Sigmoid colon (tissue), 7 donors: Measurements from ENCODE around the gene LTBR. TPM values are rescaled to one million over a fixed set of nuclear protein-coding genes. Genes with fewer than 3 reads are reported as not detected.
A peak's percentile ranks its signal among the peaks of the same experiment; 100 is the strongest.

Experiments
- DNase-seq: peaks from one replicate; pipeline ENCODE4 v3.0.0-alpha.2; 2019
- H3K27ac ChIP-seq, 4 donors: fragments of 200-600 bp; sonication (generic); one replicate each; pipeline ENCODE4 v1.5.1; 2016 to 2019; ENCODE audit warnings: mild to moderate bottlenecking in 1 of 4
- H3K27me3 ChIP-seq, 3 donors: fragments of 200-600 bp; sonication (generic); one replicate each; pipeline ENCODE4 v1.5.1; 2019; ENCODE audit warnings: mild to moderate bottlenecking in 1 of 3
- H3K36me3 ChIP-seq, 4 donors: fragments of 200-600 bp; sonication (generic); one replicate each; pipeline ENCODE4 v1.5.1; 2016 to 2019
- H3K4me1 ChIP-seq, 4 donors: fragments of 200-600 bp; sonication (generic); one replicate each; pipeline ENCODE4 v1.5.1; 2017 to 2019
- H3K4me3 ChIP-seq, 4 donors: fragments of 200-600 bp; sonication (generic); one replicate each; pipeline ENCODE4 v1.5.1; 2017 to 2019; ENCODE audit warnings: mild to moderate bottlenecking in 2 of 4, moderate library complexity in 1 of 4
- H3K9me3 ChIP-seq, 4 donors: fragments of 200-600 bp in 3 of 4; sonication (generic) in 3 of 4; one replicate each; pipeline versions ENCODE4 v1.5.1 to v1.6.1; 2013 to 2019
- EP300 ChIP-seq, 4 donors: sonication (generic); formaldehyde crosslinking; IDR thresholded peaks; one replicate each; pipeline ENCODE4 v1.6.1; 2017; ENCODE audit warnings: antibody characterized with exemption in 4 of 4
- POLR2A ChIP-seq, 2 donors: fragments of 450-650 bp; IDR thresholded peaks; one replicate each; pipeline ENCODE4 v1.6.1; 2016; ENCODE audit warnings: antibody characterized with exemption in 2 of 2, mild to moderate bottlenecking in 2 of 2, moderate library complexity in 2 of 2
- POLR2AphosphoS5 ChIP-seq, 4 donors: sonication (generic); formaldehyde crosslinking; IDR thresholded peaks; one replicate each; pipeline ENCODE4 v1.6.1; 2017; ENCODE audit warnings: antibody characterized with exemption in 4 of 4
- WGBS, 2 donors: extraction: QIAGEN DNeasy Blood & Tissue Kit; methylation state at CpG; one replicate each; pipeline ENCODE4 v1.1.7; 2013; 5-methylcytosine and 5-hydroxymethylcytosine counted together
- intact Hi-C: fragments of 100-400 bp; cut with DNase I; formaldehyde crosslinking; loops from one replicate; pipeline ENCODE4 v1.15.1; 2023
- polyA plus RNA-seq, 3 donors: library from polyadenylated mRNA; stranded (reverse); fragments of 200-250 nt; gene quantifications; one replicate each; pipeline ENCODE4 v1.2.3, GENCODE V29; 2013
- total RNA-seq, 4 donors: library from RNA; depleted of rRNA; stranded (reverse); fragments of >200 nt; gene quantifications; one replicate each; pipeline ENCODE4 v1.1.0, GENCODE V29; 2016
- TF ChIP-seq, protein P1 (sequence below), 4 experiments: fragments of 450-650 bp in 3 of 4; fragments of 200-600 bp in 1 of 4; IDR thresholded peaks; one replicate each; pipeline ENCODE4 v1.5.1; 2016 to 2019; ENCODE audit warnings: antibody characterized with exemption in 4 of 4, mild to moderate bottlenecking in 3 of 4, moderate library complexity in 2 of 4
- donor health status: healthy with polysubstance abuse.
- donor health status: Bipolar disorder and iron deficiency.
- donor health status: healthy.

LTBR gene
- total and polyA plus RNA-seq, 7 donors, result 36.3 to 200 (median 85.2) TPM

DNA sequence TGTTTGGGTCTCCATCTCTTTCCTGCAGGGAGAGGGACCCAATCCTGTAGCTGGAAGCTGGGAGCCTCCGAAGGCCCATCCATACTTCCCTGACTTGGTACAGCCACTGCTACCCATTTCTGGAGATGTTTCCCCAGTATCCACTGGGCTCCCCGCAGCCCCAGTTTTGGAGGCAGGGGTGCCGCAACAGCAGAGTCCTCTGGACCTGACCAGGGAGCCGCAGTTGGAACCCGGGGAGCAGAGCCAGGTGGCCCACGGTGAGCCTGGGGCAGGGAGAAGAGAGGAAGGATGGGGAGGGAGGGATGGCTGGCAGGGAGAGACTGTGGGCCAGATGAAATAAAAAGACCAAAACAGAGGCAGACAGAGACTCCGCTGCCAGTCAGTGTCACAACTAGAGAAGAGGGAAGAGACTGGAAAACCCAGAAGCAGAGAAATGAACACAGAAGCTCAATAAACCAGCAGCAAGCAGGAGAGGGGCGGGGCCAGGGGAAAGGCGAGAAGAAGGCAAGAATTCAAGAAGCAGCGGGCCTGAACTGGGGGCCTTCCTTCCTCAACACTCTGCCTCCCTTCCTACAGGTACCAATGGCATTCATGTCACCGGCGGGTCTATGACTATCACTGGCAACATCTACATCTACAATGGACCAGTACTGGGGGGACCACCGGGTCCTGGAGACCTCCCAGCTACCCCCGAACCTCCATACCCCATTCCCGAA, 6.3 kb downstream of the LTBR start:
- peaks cover 0 to 72% (median 68%) of the 10 kb centered on the region in 4 donors for H3K4me1 ChIP-seq
- no peak overlapping the region for H3K4me3 ChIP-seq
- no peak for DNase-seq
- WGBS, 2 donors, result 54 to 78% methylated on average over 15 of the region's 15 CpGs
- intact Hi-C loops, result loop anchor here (5.0 kb wide), 1 partner anchor 62 kb away; the partner anchor contains the start of gene TAPBPL
- H3K27me3 ChIP-seq, result no peaks in the 10 kb centered on the region
- peaks cover 0 to 54% (median 29%) of the 10 kb centered on the region in 4 donors for H3K36me3 ChIP-seq
- TF ChIP-seq EP300 (IDR thresholded peaks at IDR 0.05) (no peak), POLR2AphosphoS5 (IDR thresholded peaks at IDR 0.05) (no peak), POLR2A (IDR thresholded peaks at IDR 0.05) (no peak)
- TF ChIP-seq, protein P1, sequence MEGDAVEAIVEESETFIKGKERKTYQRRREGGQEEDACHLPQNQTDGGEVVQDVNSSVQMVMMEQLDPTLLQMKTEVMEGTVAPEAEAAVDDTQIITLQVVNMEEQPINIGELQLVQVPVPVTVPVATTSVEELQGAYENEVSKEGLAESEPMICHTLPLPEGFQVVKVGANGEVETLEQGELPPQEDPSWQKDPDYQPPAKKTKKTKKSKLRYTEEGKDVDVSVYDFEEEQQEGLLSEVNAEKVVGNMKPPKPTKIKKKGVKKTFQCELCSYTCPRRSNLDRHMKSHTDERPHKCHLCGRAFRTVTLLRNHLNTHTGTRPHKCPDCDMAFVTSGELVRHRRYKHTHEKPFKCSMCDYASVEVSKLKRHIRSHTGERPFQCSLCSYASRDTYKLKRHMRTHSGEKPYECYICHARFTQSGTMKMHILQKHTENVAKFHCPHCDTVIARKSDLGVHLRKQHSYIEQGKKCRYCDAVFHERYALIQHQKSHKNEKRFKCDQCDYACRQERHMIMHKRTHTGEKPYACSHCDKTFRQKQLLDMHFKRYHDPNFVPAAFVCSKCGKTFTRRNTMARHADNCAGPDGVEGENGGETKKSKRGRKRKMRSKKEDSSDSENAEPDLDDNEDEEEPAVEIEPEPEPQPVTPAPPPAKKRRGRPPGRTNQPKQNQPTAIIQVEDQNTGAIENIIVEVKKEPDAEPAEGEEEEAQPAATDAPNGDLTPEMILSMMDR (IDR thresholded peaks at IDR 0.05), result no peak
- no peaks in the 10 kb centered on the region for H3K9me3 ChIP-seq
- peak overlapping the region; percentile 55 to 98 (median 90) for H3K27ac ChIP-seq

DNA sequence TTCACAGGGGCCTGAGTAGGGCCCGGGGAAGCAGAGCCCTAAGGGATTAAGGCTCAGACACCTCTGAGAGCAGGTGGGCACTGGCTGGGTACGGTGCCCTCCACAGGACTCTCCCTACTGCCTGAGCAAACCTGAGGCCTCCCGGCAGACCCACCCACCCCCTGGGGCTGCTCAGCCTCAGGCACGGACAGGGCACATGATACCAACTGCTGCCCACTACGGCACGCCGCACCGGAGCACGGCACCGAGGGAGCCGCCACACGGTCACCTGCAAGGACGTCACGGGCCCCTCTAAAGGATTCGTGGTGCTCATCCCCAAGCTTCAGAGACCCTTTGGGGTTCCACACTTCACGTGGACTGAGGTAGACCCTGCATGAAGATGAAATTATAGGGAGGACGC, 7.1 kb downstream of the LTBR start:
- DNase-seq, result no peak
- intact Hi-C loops, result loop anchor here (5.0 kb wide), 1 partner anchor 61 kb away; the partner anchor contains the start of gene TAPBPL
- 80 to 87% methylated on average over 17 of the region's 17 CpGs for WGBS, 2 donors
- H3K9me3 ChIP-seq, result no peaks in the 10 kb centered on the region
- no peaks in the 10 kb centered on the region for H3K27me3 ChIP-seq
- TF ChIP-seq POLR2A (IDR thresholded peaks at IDR 0.05), result no peak
- TF ChIP-seq, protein P1 (IDR thresholded peaks at IDR 0.05), result no peak
- no peak for TF ChIP-seq EP300 (IDR thresholded peaks at IDR 0.05)
- no peak for TF ChIP-seq POLR2AphosphoS5 (IDR thresholded peaks at IDR 0.05)
- peaks cover 0 to 67% (median 61%) of the 10 kb centered on the region in 4 donors for H3K4me1 ChIP-seq
- H3K27ac ChIP-seq, result peak overlapping the region; percentile 55 to 98 (median 90)
- no peak overlapping the region for H3K4me3 ChIP-seq
- H3K36me3 ChIP-seq, result peaks cover 0 to 50% (median 28%) of the 10 kb centered on the region in 4 donors

DNA sequence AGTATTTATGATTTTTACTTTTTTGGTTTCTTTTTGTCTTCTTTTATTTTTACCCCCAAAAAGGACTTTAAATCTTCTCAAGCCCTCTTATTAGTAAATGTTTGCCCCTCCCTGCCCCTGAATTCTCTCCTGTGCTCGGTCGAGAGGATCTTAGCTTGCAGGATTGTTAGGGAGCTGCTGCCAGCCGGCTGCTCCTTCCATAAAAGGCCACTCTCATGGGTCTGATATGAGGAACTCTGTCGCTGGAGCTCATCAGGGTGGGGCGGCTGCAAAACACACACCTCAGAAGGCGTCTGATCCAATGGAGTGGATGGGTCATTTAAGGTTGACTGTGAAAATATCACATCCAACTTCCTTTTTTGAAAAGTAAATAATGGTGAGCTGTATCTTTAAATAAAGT, 8.5 kb downstream of the LTBR start:
- H3K27me3 ChIP-seq, result no peaks in the 10 kb centered on the region
- H3K9me3 ChIP-seq, result no peaks in the 10 kb centered on the region
- H3K4me3 ChIP-seq, result no peak overlapping the region
- TF ChIP-seq POLR2A (IDR thresholded peaks at IDR 0.05) (peak in 1 of 2 donors; percentile 59), POLR2AphosphoS5 (IDR thresholded peaks at IDR 0.05) (peak; percentile 10 to 62 (median 60)), EP300 (IDR thresholded peaks at IDR 0.05) (peak in 1 of 4 donors; percentile 29)
- TF ChIP-seq, protein P1 (IDR thresholded peaks at IDR 0.05), result no peak
- WGBS, 2 donors, result 4 to 37% methylated on average over 6 of the region's 6 CpGs
- peak overlapping the region; percentile 81 to 98 (median 90) for H3K27ac ChIP-seq
- intact Hi-C loops, result loop anchor here (5.0 kb wide), 1 partner anchor 60 kb away; the partner anchor contains the start of gene TAPBPL
- peak; percentile 91 for DNase-seq
- H3K4me1 ChIP-seq, result peaks cover 0 to 52% (median 46%) of the 10 kb centered on the region in 4 donors
- H3K36me3 ChIP-seq, result peaks cover 0 to 36% (median 21%) of the 10 kb centered on the region in 4 donors

DNA sequence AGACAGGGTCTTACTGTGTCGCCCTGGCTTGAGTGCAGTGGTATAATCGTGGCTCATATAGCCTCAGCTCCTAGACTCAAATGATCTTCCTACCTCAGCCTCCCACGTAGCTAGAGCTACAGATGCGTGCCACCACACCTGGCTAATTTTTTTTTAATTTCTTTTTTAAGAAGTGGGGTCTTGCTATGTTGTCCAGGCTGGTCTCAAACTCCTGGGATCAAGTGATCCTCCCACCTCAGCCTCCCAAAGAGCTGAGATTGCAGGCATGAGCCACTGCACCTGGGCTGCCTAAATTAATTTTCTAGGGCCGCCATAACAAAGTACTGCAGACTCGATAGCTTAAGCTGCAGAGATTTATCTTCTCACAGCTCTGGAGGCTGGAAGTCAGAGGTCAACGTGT, 9.1 kb downstream of the LTBR start:
- H3K4me1 ChIP-seq, result peaks cover 0 to 46% (median 41%) of the 10 kb centered on the region in 4 donors
- TF ChIP-seq POLR2AphosphoS5 (IDR thresholded peaks at IDR 0.05), result no peak
- TF ChIP-seq POLR2A (IDR thresholded peaks at IDR 0.05), result no peak
- TF ChIP-seq, protein P1 (IDR thresholded peaks at IDR 0.05), result no peak
- TF ChIP-seq EP300 (IDR thresholded peaks at IDR 0.05), result no peak
- peak overlapping the region; percentile 81 to 98 (median 90) for H3K27ac ChIP-seq
- WGBS, 2 donors, result 70 to 86% methylated on average over 7 of the region's 7 CpGs
- DNase-seq, result no peak
- no peaks in the 10 kb centered on the region for H3K27me3 ChIP-seq
- H3K36me3 ChIP-seq, result peaks cover 0 to 31% (median 15%) of the 10 kb centered on the region in 4 donors
- no peak overlapping the region for H3K4me3 ChIP-seq
- no peaks in the 10 kb centered on the region for H3K9me3 ChIP-seq
- intact Hi-C loops, result loop anchor here (5.0 kb wide), 1 partner anchor 59 kb away; the partner anchor contains the start of gene TAPBPL
